GM12878 (cell line): ENCODE results near the gene ELOA. TPM values are rescaled to one million over a fixed set of nuclear protein-coding genes. Genes with fewer than 3 reads are reported as not detected.
A peak's percentile ranks its signal among the peaks of the same experiment; 100 is the strongest.

Experiments
- BCL11A ChIP-seq: IDR thresholded peaks from 2 replicates; pipeline ENCODE4 v1.6.1; 2011; ENCODE audit warnings: low read depth, low read length
- BHLHE40 ChIP-seq, 2 experiments: fragments of 450-650 bp in 1 of 2; IDR thresholded peaks; 2 replicates each; pipeline ENCODE4 v1.6.1; 2011 to 2017; ENCODE audit warnings: low read depth in 2 of 2, borderline replicate concordance in 1 of 2, improper control_type of control experiment in 1 of 2, low read length in 1 of 2, mild to moderate bottlenecking in 1 of 2
- BMI1 ChIP-seq: fragments of 450-650 bp; IDR thresholded peaks from 2 replicates; pipeline ENCODE4 v1.6.1; 2016; ENCODE audit warnings: mild to moderate bottlenecking, moderate library complexity, borderline replicate concordance
- CTCF ChIP-seq, 3 experiments: IDR thresholded peaks in 2 of 3; conservative IDR thresholded peaks in 1 of 3; 2 replicates each; pipeline ENCODE4 v1.5.1; 2011; ENCODE audit warnings: low read depth in 3 of 3, low read length in 3 of 3, mild to moderate bottlenecking in 3 of 3, control low read depth in 2 of 3, moderate library complexity in 2 of 3, inconsistent platforms in 1 of 3, mixed read lengths in 1 of 3; ENCODE audit not compliant: control insufficient read depth in 2 of 3, insufficient read depth in 1 of 3; ENCODE audit errors: extremely low read depth in 1 of 3
- E2F4 ChIP-seq: IDR thresholded peaks from 2 replicates; pipeline ENCODE4 v1.6.1; 2012; ENCODE audit warnings: low read depth, low read length, improper control_type of control experiment
- EED ChIP-seq: sonication (generic); IDR thresholded peaks from 2 replicates; pipeline ENCODE4 v1.6.1; 2016; ENCODE audit warnings: antibody characterized with exemption, low read depth
- SREBF1 ChIP-seq: IDR thresholded peaks from 2 replicates; pipeline ENCODE4 v1.6.1; 2012; ENCODE audit warnings: mild to moderate bottlenecking, low read length
- TBL1XR1 ChIP-seq: IDR thresholded peaks from 2 replicates; pipeline ENCODE4 v1.6.1; 2012; ENCODE audit warnings: low read depth, low read length, improper control_type of control experiment
- polyA plus RNA-seq, 11 experiments: library from polyadenylated mRNA; depleted of rRNA in 4 of 11; unstranded in 6 of 11; stranded (reverse) in 5 of 11; fragments of >200 nt; fragmentation: Nextera tagmentation in 4 of 11; fragmentation: Illumina TruSeq in 1 of 11; extraction: Ambion mirVana in 4 of 11; extraction: Trizol in 1 of 11; gene quantifications; 1 replicate in 1 of 11; 2 replicates in 10 of 11; pipeline versions ENCODE4 v1.2.1 to v1.2.3, GENCODE V29; 2011 to 2016; ENCODE audit warnings: inconsistent platforms in 2 of 11, missing spikeins in 2 of 11, low read depth in 1 of 11
- total RNA-seq, 4 experiments: library from RNA; depleted of rRNA in 3 of 4; stranded (reverse); fragments of >200 nt in 3 of 4; fragmentation: Illumina TruSeq in 1 of 4; extraction: Trizol in 1 of 4; gene quantifications; 2 replicates each; pipeline versions ENCODE4 v1.2.1 to v1.2.3, GENCODE V29; 2013 to 2021
- TF ChIP-seq, protein P1 (sequence below): fragments of 450-650 bp; IDR thresholded peaks from 2 replicates; pipeline ENCODE4 v1.6.1; 2018; ENCODE audit warnings: borderline replicate concordance, mild to moderate bottlenecking; ENCODE audit not compliant: partially characterized antibody
- TF ChIP-seq, protein P2 (sequence below): fragments of 150-350 bp; IDR thresholded peaks from 2 replicates; pipeline ENCODE4 v1.6.1; 2016; ENCODE audit warnings: low read depth, low read length
- TF ChIP-seq, protein P3 (sequence below): IDR thresholded peaks from 2 replicates; pipeline ENCODE4 v1.6.1; 2012; ENCODE audit warnings: mild to moderate bottlenecking, low read depth, low read length

The ELOA gene
- total and polyA plus RNA-seq, 10 of the 15 experiments (the other 5 are each of a cell fraction or from before 2014, with no cell fraction given) = 20.1 to 63.6 (median 39.8) TPM

- TF ChIP-seq, protein P1, sequence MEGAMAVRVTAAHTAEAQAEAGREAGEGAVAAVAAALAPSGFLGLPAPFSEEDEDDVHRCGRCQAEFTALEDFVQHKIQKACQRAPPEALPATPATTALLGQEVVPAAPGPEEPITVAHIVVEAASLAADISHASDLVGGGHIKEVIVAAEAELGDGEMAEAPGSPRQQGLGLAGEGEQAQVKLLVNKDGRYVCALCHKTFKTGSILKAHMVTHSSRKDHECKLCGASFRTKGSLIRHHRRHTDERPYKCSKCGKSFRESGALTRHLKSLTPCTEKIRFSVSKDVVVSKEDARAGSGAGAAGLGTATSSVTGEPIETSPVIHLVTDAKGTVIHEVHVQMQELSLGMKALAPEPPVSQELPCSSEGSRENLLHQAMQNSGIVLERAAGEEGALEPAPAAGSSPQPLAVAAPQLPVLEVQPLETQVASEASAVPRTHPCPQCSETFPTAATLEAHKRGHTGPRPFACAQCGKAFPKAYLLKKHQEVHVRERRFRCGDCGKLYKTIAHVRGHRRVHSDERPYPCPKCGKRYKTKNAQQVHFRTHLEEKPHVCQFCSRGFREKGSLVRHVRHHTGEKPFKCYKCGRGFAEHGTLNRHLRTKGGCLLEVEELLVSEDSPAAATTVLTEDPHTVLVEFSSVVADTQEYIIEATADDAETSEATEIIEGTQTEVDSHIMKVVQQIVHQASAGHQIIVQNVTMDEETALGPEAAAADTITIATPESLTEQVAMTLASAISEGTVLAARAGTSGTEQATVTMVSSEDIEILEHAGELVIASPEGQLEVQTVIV = peak; percentile 85
- no peak for TF ChIP-seq TBL1XR1
- no peak for TF ChIP-seq BMI1
- TF ChIP-seq, protein P2, sequence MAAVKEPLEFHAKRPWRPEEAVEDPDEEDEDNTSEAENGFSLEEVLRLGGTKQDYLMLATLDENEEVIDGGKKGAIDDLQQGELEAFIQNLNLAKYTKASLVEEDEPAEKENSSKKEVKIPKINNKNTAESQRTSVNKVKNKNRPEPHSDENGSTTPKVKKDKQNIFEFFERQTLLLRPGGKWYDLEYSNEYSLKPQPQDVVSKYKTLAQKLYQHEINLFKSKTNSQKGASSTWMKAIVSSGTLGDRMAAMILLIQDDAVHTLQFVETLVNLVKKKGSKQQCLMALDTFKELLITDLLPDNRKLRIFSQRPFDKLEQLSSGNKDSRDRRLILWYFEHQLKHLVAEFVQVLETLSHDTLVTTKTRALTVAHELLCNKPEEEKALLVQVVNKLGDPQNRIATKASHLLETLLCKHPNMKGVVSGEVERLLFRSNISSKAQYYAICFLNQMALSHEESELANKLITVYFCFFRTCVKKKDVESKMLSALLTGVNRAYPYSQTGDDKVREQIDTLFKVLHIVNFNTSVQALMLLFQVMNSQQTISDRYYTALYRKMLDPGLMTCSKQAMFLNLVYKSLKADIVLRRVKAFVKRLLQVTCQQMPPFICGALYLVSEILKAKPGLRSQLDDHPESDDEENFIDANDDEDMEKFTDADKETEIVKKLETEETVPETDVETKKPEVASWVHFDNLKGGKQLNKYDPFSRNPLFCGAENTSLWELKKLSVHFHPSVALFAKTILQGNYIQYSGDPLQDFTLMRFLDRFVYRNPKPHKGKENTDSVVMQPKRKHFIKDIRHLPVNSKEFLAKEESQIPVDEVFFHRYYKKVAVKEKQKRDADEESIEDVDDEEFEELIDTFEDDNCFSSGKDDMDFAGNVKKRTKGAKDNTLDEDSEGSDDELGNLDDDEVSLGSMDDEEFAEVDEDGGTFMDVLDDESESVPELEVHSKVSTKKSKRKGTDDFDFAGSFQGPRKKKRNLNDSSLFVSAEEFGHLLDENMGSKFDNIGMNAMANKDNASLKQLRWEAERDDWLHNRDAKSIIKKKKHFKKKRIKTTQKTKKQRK = no peak
- TF ChIP-seq BHLHE40 (IDR thresholded peaks at IDR 0.05; ENCODE audit: borderline replicate concordance in 1 of 2, low read depth in 2 of 2, low read length in 1 of 2) = peak in 1 of 2 experiments; percentile 55; a peak in 2 of 4 replicates
- TF ChIP-seq SREBF1 = no peak
- TF ChIP-seq E2F4 = 0 out of 2 replicates have a peak, but pooled peaks have one; percentile 15
- TF ChIP-seq EED = no peak
- TF ChIP-seq CTCF (IDR thresholded peaks at IDR 0.05 in 2 of 3, conservative IDR thresholded peaks at IDR 0.05 in 1 of 3; ENCODE audit: control insufficient read depth in 2 of 3, extremely low read depth in 1 of 3, insufficient read depth in 1 of 3, low read depth in 3 of 3, low read length in 3 of 3) = no peak
- TF ChIP-seq BCL11A = no peak
- TF ChIP-seq, protein P3, sequence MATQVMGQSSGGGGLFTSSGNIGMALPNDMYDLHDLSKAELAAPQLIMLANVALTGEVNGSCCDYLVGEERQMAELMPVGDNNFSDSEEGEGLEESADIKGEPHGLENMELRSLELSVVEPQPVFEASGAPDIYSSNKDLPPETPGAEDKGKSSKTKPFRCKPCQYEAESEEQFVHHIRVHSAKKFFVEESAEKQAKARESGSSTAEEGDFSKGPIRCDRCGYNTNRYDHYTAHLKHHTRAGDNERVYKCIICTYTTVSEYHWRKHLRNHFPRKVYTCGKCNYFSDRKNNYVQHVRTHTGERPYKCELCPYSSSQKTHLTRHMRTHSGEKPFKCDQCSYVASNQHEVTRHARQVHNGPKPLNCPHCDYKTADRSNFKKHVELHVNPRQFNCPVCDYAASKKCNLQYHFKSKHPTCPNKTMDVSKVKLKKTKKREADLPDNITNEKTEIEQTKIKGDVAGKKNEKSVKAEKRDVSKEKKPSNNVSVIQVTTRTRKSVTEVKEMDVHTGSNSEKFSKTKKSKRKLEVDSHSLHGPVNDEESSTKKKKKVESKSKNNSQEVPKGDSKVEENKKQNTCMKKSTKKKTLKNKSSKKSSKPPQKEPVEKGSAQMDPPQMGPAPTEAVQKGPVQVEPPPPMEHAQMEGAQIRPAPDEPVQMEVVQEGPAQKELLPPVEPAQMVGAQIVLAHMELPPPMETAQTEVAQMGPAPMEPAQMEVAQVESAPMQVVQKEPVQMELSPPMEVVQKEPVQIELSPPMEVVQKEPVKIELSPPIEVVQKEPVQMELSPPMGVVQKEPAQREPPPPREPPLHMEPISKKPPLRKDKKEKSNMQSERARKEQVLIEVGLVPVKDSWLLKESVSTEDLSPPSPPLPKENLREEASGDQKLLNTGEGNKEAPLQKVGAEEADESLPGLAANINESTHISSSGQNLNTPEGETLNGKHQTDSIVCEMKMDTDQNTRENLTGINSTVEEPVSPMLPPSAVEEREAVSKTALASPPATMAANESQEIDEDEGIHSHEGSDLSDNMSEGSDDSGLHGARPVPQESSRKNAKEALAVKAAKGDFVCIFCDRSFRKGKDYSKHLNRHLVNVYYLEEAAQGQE = no peak
Measured at GRCh38 chr1:23777979-23778814, 34.9 kb downstream of the ELOA start, which contains the start of gene PITHD1 (continued).
